Keratinocyte (primary cell): ENCODE data around the gene ATPAF1. TPM values are rescaled to one million over a fixed set of nuclear protein-coding genes. Genes with fewer than 3 reads are reported as not detected.

ENCODE experiments used
- DNase-seq: peaks from one replicate; pipeline ENCODE4 v3.0.0-alpha.2; 2011; ENCODE audit warnings: low read depth, missing footprints, low spot score
- FAIRE-seq: peaks from 2 replicates; lab custom pipeline; 2011; peaks lifted over from hg19 to GRCh38; lab: Jason Lieb, UNC
- H2AFZ ChIP-seq: 2 replicates; pipeline ENCODE4 v1.6.0; 2012; ENCODE audit warnings: low read length, control low read depth, inconsistent platforms; ENCODE audit not compliant: control insufficient read depth
- H3K27ac ChIP-seq: 2 replicates; pipeline ENCODE4 v1.5.1; 2011; ENCODE audit warnings: low read length; ENCODE audit not compliant: control insufficient read depth, insufficient read depth
- H3K27me3 ChIP-seq: 3 replicates; pipeline ENCODE4 v1.6.0; 2011; ENCODE audit warnings: low read length; ENCODE audit not compliant: control insufficient read depth, insufficient read depth; ENCODE audit errors: extremely low read depth
- H3K36me3 ChIP-seq, 2 experiments: 2 replicates in 1 of 2; 3 replicates in 1 of 2; pipeline ENCODE4 v1.5.1; 2011; ENCODE audit warnings: low read length in 2 of 2, mild to moderate bottlenecking in 1 of 2; ENCODE audit not compliant: control insufficient read depth in 2 of 2, insufficient read depth in 2 of 2; ENCODE audit errors: extremely low read depth in 1 of 2
- H3K4me1 ChIP-seq: 3 replicates; pipeline ENCODE4 v1.5.1; 2011; ENCODE audit warnings: low read length; ENCODE audit not compliant: control insufficient read depth, insufficient read depth; ENCODE audit errors: extremely low read depth
- H3K4me2 ChIP-seq: 3 replicates; pipeline ENCODE4 v1.6.0; 2011; ENCODE audit warnings: low read depth, low read length; ENCODE audit not compliant: control insufficient read depth, insufficient read depth; ENCODE audit errors: extremely low read depth
- H3K4me3 ChIP-seq, 3 experiments: fragments of 200-600 bp in 1 of 3; sonication (generic) in 1 of 3; 2 replicates in 2 of 3; 3 replicates in 1 of 3; pipeline ENCODE4 v1.5.1; 2011 to 2016; ENCODE audit warnings: low read length in 3 of 3, mild to moderate bottlenecking in 3 of 3, control low read depth in 2 of 3, inconsistent platforms in 1 of 3, low read depth in 1 of 3, mixed read lengths in 1 of 3, mixed run types in 1 of 3, moderate library complexity in 1 of 3; ENCODE audit not compliant: control insufficient read depth in 2 of 3, insufficient read depth in 2 of 3; ENCODE audit errors: extremely low read depth in 1 of 3
- H3K79me2 ChIP-seq: 2 replicates; pipeline ENCODE4 v1.6.0; 2012; ENCODE audit warnings: low read length; ENCODE audit not compliant: control insufficient read depth, insufficient read depth
- H3K9ac ChIP-seq: 3 replicates; pipeline ENCODE4 v1.6.0; 2011; ENCODE audit warnings: low read length; ENCODE audit not compliant: control insufficient read depth, insufficient read depth; ENCODE audit errors: extremely low read depth
- H3K9me1 ChIP-seq: 3 replicates; pipeline ENCODE4 v1.6.0; 2011; ENCODE audit warnings: low read length; ENCODE audit not compliant: control insufficient read depth, insufficient read depth; ENCODE audit errors: extremely low read depth
- H3K9me3 ChIP-seq: 2 replicates; pipeline ENCODE4 v1.5.1; 2012; ENCODE audit warnings: low read depth, low read length; ENCODE audit not compliant: control insufficient read depth
- H4K20me1 ChIP-seq: 3 replicates; pipeline ENCODE4 v1.6.0; 2011; ENCODE audit warnings: low read length; ENCODE audit not compliant: control insufficient read depth, insufficient read depth; ENCODE audit errors: extremely low read depth
- CTCF ChIP-seq, 3 experiments: IDR thresholded peaks in 1 of 3; conservative IDR thresholded peaks in 1 of 3; optimal IDR thresholded peaks in 1 of 3; 2 replicates in 2 of 3; 3 replicates in 1 of 3; pipeline versions ENCODE3 to v1.5.1; 2011; ENCODE audit warnings: low read length in 3 of 3, mild to moderate bottlenecking in 3 of 3, moderate library complexity in 2 of 3, control low read depth in 1 of 3, inconsistent platforms in 1 of 3; ENCODE audit not compliant: insufficient read depth in 2 of 3; ENCODE audit errors: extremely low read depth in 1 of 3
- EZH2 ChIP-seq: IDR thresholded peaks from one replicate; pipeline ENCODE4 v1.6.1; 2012; ENCODE audit warnings: inconsistent platforms, mild to moderate bottlenecking, low read length, moderate library complexity
- dilution Hi-C: fragments of 300-500 bp; cut with MboI; formaldehyde crosslinking; loops from one replicate; pipeline ENCODE4 v1.7.0; 2020; ENCODE audit warnings: low sequenced_read_pairs; ENCODE audit not compliant: extremely low pct_ligation_motif_present
- polyA plus RNA-seq, 5 experiments: library from polyadenylated mRNA; depleted of rRNA in 3 of 5; stranded (reverse) in 3 of 5; stranded (forward) in 1 of 5; unstranded in 1 of 5; fragments of >200 nt; gene quantifications; 1 replicate in 1 of 5; 2 replicates in 3 of 5; 3 replicates in 1 of 5; pipeline versions ENCODE4 v1.2.1 to v1.2.3, GENCODE V29; 2011 to 2012; ENCODE audit warnings: missing spikeins in 2 of 5, low read depth in 1 of 5, low replicate concordance in 1 of 5

Gene ATPAF1
- polyA plus RNA-seq, 1 donor (not counting 4 experiments of a cell fraction or from before 2014, with no cell fraction given), result 55.6 TPM

- H4K20me1 ChIP-seq, result no peaks in the 10 kb centered on the region
- H3K27ac ChIP-seq, result peak overlapping the region; percentile 85
- H3K27me3 ChIP-seq, result no peaks in the 10 kb centered on the region
- peaks cover 5% of the 10 kb centered on the region for H3K9me1 ChIP-seq
- peak; percentile 99 for DNase-seq
- peak overlapping the region; percentile 70 for H3K9ac ChIP-seq
- no peak overlapping the region for H2AFZ ChIP-seq
- TF ChIP-seq CTCF (optimal IDR thresholded peaks at IDR 0.05 in 1 of 3, IDR thresholded peaks at IDR 0.05 in 1 of 3, conservative IDR thresholded peaks at IDR 0.05 in 1 of 3; ENCODE audit: extremely low read depth in 1 of 3, insufficient read depth in 2 of 3, low read length in 3 of 3) (peak in 1 of 3 experiments; percentile 10), EZH2 (no peak)
- no peaks in the 10 kb centered on the region for H3K9me3 ChIP-seq
- dilution Hi-C loops, result no loop called here
- peak; percentile 98 for FAIRE-seq
- peaks cover 13% of the 10 kb centered on the region for H3K79me2 ChIP-seq
- H3K36me3 ChIP-seq, result peaks cover 18% of the 10 kb centered on the region in 2 experiments
- H3K4me3 ChIP-seq, result peak overlapping the region; percentile 18 to 45 (median 39)
- peak overlapping the region; percentile 61 for H3K4me2 ChIP-seq
- H3K4me1 ChIP-seq, result peaks cover 62% of the 10 kb centered on the region
Observed at GRCh38 chr1:46611691-46612221, 56.4 kb downstream of the ATPAF1 start.

- FAIRE-seq, result no peak
- Histone ChIP-seq H2AFZ (no peak overlapping the region), H3K9me3 (no peaks in the 10 kb centered on the region), H3K9me1 (no peaks in the 10 kb centered on the region), H3K27ac (peak overlapping the region; percentile 42), H3K4me3 (no peak overlapping the region), H3K27me3 (no peaks in the 10 kb centered on the region), H3K36me3 (peaks cover 18% of the 10 kb centered on the region in 2 experiments), H3K9ac (no peak overlapping the region), H3K79me2 (peaks cover 13% of the 10 kb centered on the region), H3K4me2 (no peak overlapping the region), H4K20me1 (no peaks in the 10 kb centered on the region), H3K4me1 (peaks cover 65% of the 10 kb centered on the region)
- no peak for DNase-seq
- TF ChIP-seq CTCF (optimal IDR thresholded peaks at IDR 0.05 in 1 of 3, IDR thresholded peaks at IDR 0.05 in 1 of 3, conservative IDR thresholded peaks at IDR 0.05 in 1 of 3; ENCODE audit: extremely low read depth in 1 of 3, insufficient read depth in 2 of 3, low read length in 3 of 3) (no peak), EZH2 (no peak)
- dilution Hi-C loops, result no loop called here
Observed at GRCh38 chr1:46607345-46608130, 60.6 kb downstream of the ATPAF1 start.
